CD4-positive, alpha-beta T cell treated with Interleukin-15 for 4 hours (primary cell): ENCODE data around the gene DISC1.
"Not testable (repeated sequence)": the region's sequence is repeated elsewhere in the genome, so short reads cannot be mapped to it uniquely, and the experiment has no call there.

Experiments
- DNase-seq: peaks from one replicate; pipeline ENCODE4 v3.0.0-alpha.2; 2020; ENCODE audit warnings: low spot score

The DISC1 gene

DNA sequence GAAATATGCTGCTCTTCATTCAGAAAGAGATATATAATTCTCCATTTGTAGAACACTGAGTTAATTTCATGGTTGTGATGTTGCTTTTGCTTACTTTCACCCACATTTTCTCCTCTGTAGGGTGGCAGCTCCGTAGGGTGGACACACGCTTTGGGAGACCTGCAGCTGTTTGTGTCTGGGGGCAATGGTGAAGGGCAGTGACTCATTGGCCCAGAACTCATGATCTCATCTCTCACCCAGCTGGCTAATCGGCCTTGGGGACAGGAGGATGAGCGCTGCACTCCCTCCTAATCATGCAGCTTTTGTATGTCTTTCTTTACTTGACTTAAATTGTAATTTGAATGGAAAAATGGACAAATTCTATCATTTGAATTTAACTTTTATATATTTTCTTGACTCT, 9.6 kb downstream of the DISC1 start:
- DNase-seq = no peak

DNA sequence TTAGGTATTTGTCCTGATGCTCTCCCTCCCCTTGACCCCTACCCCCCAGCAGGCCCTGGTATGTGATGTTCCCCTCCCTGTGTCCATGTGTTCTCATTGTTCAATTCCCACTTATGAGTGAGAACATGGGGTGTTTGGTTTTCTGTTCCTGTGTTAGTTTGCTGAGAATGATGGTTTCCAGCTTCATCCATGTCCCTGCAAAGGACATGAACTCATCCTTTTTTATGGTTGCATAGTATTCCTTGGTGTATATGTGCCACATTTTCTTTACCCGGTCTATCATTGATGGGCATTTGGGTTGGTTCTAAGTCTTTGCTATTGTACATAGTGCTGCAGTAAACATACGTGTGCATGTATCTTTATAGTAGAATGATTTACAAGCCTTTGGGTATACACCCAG, 10.3 kb downstream of the DISC1 start:
- DNase-seq = not testable (repeated sequence)

DNA sequence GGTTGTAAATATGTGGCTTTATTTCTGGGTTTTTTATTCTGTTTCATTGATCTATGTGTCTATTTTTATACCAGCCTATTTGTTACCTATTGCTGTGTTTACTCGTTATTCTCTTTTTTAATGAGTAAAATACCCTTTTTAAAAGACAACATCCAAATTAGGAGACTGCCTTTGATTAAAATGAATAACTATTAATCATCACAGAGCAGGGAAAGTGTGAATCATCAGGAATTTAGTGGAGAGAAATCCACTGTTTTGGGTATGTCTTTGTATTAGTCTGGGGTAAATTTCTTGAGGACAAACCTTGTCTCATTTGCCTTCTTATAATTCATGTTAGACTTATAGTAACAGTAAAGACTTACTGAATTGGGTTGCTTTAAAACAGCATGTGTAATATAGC, 12.1 kb downstream of the DISC1 start:
- no peak for DNase-seq

DNA sequence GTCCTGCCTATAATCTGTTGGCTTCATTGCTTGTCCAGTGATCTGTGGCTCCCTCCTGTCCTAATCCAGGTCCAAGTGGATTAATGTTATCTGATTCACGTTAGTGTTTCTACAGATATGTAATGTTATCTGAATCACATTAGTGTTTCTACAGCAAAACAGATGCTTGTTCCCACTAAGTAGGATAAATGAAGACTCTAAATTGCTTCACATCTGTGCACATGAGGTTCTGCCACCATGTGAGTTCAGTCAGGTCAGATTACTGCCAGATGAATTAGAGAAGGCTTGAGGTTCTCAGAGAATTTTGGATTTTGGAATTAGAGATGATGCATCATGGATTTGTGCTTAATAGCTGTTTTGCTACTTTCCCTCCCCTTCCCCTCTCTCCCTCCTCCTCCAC, 13.2 kb downstream of the DISC1 start:
- no peak for DNase-seq

DNA sequence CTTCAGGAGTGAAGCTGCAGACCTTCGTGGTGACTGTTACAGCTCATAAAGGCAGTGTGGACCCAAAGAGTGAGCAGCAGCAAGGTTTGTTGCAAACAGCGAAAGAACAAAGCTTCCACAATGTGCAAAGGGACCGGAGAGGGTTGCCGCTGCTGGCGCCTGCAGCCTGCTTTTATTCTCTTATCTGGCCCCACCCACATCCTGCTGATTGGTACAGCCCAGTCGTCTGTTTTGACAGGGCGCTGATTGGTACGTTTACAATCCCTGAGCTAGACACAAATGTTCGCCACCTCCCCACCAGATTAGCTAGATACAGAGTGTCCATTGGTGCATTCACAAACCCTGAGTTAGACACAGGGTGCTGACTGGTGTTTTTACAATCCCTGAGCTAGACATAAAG, 14.9 kb downstream of the DISC1 start:
- not testable (repeated sequence) for DNase-seq

DNA sequence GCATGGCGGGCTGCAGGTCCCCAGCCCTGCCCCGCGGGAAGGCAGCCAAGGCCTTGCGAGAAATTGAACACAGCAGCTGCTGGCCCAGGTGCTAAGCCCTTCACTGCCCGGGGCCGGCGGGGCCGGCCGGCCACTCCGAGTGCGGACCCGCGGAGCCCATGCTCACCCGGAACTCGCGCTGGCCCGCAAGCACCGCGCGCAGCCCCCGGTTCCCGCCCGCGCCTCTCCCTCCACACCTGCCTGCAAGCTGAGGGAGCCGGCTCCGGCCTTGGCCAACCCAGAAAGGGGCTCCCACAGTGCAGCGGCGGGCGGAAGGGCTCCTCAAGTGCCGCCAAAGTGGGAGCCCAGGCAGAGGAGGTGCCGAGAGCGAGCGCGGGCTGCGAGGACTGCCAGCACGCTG, 15.5 kb downstream of the DISC1 start:
- DNase-seq = not testable (repeated sequence)

DNA sequence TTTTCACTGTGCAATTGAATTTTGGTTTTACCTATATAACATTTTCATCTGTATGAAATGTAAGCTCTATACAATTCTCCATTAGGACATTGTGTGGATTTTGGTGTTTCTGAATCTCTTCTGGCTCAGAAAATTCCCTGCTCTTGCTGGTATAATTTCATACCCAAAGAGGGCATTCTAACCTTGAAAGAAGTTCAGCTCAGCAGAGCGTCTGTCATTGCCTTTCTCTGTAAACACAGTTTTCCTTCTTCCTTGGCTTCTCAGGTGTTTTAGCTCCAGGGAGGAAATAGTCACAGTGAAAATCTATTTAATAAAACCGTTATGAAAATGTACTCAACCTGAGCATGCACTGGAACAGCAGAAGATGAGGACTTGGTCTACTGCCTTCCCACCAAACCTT, 16.0 kb downstream of the DISC1 start:
- DNase-seq = no peak

DNA sequence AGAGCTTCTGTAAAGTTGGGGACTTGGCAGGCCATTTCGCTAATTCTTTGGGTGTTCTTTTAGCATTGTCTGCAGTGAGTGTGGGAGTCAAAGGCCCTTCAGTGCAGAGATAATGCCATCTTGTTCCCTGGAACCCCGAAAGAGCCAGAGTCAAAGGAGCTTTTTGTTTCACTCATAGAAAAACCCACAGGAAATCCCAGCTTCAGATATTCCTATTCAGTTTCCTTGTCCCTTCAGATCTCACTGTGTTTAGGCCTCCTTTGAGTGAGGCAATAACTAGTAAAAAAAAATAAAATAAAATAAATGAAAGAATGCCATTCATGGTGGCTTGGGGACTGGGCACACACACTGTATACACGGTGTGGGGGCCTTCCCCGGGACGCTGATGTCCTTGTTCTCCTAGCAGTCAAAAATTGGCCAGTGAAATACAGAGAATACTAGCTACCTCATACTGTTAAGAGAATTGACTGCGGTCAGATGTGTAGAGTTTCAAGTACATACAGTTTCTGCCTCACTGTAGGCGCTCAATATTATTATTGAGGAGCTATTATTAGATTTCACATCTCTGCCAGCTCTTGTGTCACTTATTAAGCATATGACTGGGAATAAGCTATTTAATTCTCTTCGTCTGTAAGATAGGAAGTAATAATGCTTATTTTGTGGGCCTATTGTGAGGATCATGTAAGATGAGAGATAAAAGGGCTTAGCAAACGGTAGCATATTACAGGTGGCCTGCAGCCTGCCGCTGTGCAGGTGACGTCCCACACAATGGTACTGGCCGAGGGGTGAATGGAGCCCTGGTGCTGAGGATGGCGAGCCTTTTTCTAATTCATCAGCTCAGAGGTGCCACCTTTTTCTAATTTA, 16.7 kb downstream of the DISC1 start:
- DNase-seq = no peak

DNA sequence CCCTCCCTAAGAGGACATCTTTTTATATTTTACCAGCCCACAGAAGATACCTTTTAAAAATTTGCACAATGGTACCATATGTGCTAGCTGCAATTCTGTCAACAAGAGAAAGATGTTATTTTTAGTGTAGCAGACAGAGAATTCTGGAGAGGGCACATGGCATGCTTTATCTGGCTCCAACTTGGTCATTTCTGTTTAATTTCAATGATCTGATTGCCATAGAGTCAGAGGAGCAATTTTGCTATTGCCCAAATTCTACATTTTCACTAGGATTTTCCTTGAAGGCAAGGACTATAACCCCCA, 17.3 kb downstream of the DISC1 start:
- DNase-seq = no peak

DNA sequence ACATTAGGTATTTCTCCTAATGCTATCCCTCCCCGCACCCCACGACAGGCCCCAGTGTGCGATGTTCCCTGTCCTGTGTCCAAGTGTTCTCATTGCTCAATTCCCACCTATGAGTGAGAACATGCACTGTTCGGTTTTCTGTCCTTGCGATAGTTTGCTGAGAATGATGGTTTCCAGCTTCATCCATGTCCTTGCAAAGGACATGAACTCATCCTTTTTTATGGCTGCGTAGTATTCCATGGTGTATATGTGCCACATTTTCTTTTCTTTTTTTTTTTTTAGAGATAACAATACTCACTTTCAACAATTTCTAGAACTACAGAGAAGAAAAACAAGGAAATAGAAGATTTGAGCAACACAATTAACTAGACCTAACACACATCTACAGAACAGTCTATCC, 19.0 kb downstream of the DISC1 start:
- DNase-seq = not testable (repeated sequence)

DNA sequence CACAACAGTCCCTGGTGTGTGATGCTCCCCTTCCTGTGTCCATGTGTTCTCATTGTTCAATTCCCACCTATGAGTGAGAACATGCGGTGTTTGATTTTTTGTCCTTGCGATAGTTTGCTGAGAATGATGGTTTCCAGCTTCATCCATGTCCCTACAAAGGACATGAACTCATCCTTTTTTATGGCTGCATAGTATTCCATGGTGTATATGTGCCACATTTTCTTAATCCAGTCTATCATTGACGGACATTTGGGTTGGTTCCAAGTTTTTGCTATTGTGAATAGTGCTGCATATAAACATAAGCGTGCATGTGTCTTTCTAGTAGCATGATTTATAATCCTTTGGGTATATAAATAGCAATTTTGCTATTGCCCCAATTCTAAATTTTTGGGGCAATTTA, 19.6 kb downstream of the DISC1 start:
- DNase-seq = not testable (repeated sequence)

DNA sequence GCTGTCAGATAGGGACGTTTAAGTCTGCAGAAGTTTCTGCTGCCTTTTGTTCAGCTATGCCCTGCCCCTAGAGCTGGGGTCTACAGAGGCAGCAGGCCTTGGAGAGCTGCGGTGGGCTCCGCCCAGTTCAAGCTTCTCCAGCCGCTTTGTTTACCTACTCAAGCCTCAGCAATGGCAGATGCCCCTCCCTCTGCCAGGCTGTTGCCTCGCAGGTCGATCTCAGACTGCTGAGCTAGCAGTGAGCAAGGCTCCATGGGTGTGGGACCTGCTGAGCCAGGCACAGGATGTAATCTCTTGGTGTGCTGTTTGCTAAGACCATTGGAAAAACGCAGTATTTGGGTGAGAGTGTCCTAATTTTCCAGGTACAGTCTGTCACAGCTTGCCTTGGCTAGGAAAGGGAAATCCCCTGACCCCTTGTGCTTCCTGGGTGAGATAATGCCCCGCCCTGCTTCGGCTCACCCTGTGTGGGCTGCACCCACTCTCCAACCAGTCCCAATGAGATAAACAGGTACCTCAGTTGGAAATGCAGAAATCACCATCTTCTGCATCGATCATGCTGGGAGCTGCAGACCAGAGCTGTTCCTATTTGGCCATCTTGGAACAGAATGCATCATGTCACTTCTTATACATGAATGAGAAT, 25.2 kb downstream of the DISC1 start:
- not testable (repeated sequence) for DNase-seq

DNA sequence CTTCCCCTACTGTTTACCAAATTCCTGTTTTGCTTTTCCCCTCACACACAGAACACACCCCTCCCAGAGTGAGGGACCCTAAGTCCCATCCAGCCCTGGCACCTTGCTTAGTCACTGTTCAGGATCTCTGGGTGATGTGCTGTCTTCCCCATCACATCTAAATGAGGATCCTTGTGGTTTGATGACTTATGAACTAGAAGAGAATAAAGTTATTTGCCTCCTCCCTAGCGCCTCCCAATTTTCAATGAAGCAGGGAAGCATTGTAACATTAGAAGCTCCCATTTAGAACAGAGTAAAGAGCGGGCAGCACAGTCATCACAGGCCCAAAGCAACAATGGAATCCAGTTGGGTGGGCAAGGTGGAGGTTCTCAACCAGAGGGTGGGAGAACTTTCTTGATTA, 27.0 kb downstream of the DISC1 start:
- no peak for DNase-seq

DNA sequence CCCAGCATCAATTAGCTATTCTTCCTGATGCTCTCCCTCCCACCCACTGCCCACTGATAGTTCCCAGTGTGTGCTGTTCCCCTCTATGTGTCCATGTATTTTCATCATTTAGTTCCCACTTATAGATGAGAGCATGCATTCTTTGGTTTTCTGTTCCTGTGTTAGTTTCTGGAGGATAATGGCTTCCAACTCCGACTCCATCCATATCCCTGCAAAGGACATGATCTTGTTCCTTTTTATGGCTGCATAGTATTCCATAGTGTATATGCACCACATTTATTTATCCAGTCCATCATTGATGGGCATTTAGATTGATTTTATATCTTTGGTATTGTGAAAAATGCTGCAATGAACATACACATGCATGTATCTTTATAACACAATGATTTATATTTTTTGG, 30.2 kb downstream of the DISC1 start:
- no peak for DNase-seq

DNA sequence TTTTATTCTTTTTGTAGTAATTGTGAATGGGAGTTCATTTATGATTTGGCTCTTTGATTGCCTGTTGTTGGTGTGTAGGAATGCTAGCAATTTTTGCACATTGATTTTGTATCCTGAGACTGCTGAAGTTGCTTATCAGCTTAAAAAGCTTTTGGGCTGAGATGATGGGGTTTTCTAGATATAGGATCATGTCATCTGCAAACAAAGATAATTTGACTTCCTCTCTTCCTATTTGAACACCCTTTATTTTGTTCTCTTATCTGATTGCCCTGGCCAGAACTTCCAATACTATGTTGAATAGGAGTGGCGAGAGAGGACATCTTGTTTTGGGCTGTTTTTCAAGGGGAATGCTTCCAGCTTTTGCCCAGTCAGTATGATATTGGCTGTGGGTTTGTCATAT, 31.6 kb downstream of the DISC1 start:
- DNase-seq = not testable (repeated sequence)

DNA sequence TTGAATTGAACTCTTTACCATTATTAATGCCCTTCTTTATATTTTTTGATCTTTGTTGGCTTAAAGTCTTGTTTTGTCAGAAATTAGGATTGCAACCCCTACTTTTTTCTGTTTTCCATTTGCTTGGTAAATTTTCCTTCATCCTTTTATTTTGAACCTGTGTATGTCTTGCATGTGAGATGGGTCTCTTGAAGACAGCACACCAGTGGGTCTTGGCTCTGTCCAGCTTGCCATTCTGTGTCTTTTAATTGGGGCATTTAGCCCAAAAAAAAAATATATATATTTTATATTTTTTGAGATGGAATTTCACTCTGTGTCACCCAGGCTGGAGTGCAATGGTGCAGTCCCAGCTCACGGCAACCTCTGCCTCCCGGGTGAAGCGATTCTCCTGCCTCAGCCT, 33.6 kb downstream of the DISC1 start:
- DNase-seq = no peak

DNA sequence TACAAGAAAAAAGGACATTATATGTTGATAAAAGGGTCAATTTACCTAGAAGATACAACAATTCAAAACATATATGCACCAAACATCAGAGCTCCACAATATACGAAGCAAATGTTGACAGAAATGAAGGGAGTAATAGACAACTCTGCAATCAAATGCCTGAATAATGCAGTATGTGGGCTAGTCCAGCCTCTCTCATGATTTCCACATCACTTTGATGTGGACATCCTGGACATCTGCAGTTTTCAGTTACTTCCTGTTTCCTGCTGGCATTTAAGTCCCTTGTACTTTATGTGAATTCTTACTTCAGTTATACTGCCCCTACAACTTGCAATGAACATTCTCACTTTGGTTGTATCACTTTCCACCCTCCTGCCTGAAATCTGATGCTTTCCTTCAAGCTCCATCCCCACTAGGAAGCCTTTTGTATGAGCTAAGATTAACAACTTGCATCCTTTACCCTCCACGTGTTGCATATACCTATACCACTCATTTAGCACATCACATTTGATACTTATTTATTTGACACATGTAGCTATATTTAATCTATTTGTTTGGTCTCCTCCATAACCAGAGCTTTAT, 36.7 kb downstream of the DISC1 start:
- no peak for DNase-seq

DNA sequence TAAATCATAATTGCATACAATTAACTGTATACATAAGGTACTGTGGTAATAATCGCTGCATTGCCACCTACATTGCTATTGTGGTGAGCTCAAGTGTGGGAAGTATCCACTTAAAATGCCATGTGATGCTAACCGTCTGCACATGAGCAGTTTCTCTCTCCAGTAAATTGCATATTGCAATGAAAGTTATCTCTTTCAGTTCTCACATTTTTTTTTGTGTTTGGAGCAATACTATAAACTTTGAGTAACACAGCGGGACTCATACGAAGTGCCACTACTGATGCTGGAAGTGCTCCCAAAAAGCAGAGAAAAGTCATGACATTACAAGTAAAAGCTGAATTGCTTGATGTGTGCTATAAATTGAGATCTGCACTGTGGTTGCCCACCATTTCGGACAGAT, 38.5 kb downstream of the DISC1 start:
- DNase-seq = no peak

DNA sequence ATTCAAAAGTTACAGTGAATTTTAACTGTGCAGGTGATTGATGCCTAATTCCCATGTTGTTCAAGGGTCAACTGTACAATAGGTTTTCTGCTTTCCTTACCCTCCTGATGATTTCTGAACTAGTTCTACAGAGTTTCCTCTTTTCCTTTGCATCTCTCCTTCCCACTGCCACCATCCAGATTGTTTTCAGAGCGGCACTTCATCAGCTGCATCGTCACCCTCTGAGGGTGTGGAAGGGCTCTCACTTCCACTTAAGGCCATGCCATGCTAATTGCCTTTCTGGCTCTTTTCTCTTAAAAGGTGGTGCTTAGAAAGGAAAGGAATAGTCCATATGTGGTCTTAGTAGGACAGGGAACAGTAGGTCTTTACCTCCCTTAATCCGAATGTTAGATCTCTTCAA, 39.1 kb downstream of the DISC1 start:
- DNase-seq = no peak

DNA sequence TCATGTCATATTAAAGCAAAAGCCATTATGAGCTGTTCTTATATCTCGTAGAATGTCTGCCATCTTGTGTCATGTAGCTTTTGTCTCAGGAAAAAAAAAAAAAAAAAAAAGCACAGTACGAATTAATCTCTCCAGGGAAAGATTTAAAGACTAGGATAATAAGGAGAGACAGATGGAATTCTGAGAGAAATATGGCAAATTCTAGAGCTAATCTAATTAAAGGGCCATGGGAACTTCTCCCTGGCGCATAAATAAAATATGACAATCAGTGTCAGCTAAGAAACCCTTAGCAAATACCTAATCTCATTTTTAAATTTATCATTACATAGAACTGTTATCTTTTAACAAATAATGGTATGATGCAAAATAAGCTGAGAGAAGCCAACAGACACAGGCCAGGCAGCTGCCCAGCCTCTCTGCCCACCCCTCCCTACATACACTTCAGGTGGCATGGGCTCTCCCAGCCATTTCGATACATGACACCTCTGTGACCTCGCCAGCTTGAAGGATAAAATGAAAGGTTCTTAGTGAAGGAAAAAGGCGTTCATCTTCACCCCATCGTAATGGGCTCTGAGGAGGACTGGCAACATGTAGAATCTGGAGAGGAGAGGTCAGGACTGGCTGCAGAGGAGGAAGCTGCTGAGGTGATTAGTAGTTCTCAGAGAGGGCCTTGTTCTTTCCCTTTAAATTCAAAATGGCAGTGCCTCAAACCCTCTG, 39.8 kb downstream of the DISC1 start:
- no peak for DNase-seq

DNA sequence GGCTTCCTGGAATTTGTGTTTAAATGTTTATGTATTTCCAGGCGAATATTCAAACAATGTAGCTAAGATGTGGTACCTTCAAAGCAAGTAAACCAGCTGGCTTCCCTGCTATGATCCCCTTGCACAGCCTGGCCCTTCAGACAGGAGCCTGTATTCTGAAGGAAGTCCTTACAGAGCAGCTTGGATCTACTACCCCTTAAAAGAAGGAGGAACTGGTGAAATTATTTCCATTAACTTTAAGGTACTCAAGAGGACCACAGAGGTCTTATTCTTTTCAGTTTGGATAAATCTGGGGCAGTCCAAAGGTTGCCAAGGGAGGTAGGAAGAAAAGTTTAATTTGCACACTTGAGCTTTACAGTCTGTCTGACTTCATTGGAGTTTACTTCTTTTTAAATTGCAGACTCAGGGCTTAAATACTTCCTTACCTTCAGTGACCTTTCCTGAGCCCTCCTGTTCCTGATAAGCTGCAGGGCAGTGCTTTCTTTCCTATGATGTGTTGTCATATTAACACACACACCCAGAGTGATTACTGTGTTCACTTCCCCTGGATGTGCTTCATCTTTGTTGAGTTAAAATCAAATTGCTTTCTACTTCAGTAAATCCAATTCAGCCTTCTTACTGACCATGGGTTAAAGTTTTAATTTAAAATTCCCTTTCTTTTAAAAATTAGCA, 40.5 kb downstream of the DISC1 start:
- no peak for DNase-seq

DNA sequence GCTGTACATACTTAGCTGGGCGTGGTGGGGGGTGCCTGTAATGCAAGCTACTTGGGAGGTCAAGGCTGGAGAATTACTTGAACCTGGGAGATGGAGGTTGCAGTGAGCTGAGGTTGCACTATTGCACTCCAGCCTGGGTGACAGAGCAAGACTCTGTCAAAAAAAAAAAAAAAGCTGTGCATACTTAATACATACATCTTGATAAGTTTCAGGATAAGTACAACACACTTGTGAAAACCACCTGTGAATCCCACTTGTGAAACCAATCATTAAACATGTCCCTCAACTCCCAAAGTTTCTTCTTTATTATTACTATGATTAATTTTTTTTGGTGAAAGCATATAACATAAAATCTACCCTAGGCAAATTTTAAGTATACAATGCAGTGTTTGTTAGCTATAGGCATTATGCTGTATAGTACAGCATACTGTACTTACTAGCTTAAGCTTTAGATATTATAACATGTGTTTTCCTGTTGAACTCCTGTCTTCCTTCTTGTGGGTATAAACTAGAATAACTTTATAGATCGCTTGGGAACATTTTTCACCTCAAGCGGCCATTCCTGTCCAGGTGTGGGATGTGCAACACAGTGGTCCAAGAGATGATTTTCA, 41.4 kb downstream of the DISC1 start:
- no peak for DNase-seq
